Loucy (cell line): Measurements from ENCODE around the gene CCNF.
A peak's percentile ranks its signal among the peaks of the same experiment; 100 is the strongest.

Source experiments
- H2AFZ ChIP-seq: fragments of 200-600 bp; sonication (generic); 2 replicates; pipeline ENCODE4 v1.6.0; 2016; ENCODE audit warnings: antibody characterized with exemption, mild to moderate bottlenecking, low read length, moderate library complexity
- H3F3A ChIP-seq: fragments of 200-600 bp; 2 replicates; pipeline ENCODE4 v1.6.0; 2016; ENCODE audit warnings: antibody characterized with exemption, low read depth, mild to moderate bottlenecking
- H3K27me3 ChIP-seq: fragments of 200-600 bp; sonication (generic); 2 replicates; pipeline ENCODE4 v1.6.1; 2014; ENCODE audit warnings: low read length, mild to moderate bottlenecking; ENCODE audit not compliant: insufficient read depth, poor library complexity, severe bottlenecking
- H3K36me3 ChIP-seq: fragments of 200-600 bp; sonication (generic); 2 replicates; pipeline ENCODE4 v1.6.1; 2016; ENCODE audit warnings: low read length; ENCODE audit not compliant: insufficient read depth
- H3K4me1 ChIP-seq: fragments of 200-600 bp; sonication (generic); 2 replicates; pipeline ENCODE4 v1.5.1; 2014; ENCODE audit warnings: low read length, mild to moderate bottlenecking; ENCODE audit not compliant: insufficient read depth, poor library complexity, severe bottlenecking
- H3K4me2 ChIP-seq: fragments of 200-600 bp; sonication (generic); 2 replicates; pipeline ENCODE4 v1.6.0; 2014; ENCODE audit warnings: antibody characterized with exemption, low read length, low read depth, mild to moderate bottlenecking; ENCODE audit not compliant: poor library complexity, severe bottlenecking
- H3K4me3 ChIP-seq: fragments of 200-600 bp; sonication (generic); 2 replicates; pipeline ENCODE4 v1.5.1; 2014; ENCODE audit warnings: low read length, mild to moderate bottlenecking, mixed read lengths; ENCODE audit not compliant: poor library complexity, severe bottlenecking
- H3K79me2 ChIP-seq: fragments of 200-600 bp; sonication (generic); 2 replicates; pipeline ENCODE4 v1.6.1; 2014; ENCODE audit warnings: low read length; ENCODE audit not compliant: insufficient read depth
- H3K9ac ChIP-seq: fragments of 200-600 bp; sonication (generic); 2 replicates; pipeline ENCODE4 v1.6.0; 2014; ENCODE audit warnings: mild to moderate bottlenecking, low read depth, low read length, moderate library complexity; ENCODE audit not compliant: poor library complexity, severe bottlenecking
- H3K9me2 ChIP-seq: fragments of 200-600 bp; sonication (generic); replicated peaks from 2 replicates; pipeline ENCODE4 v1.6.1; 2016; ENCODE audit warnings: low read depth, low read length, mixed read lengths
- H3K9me3 ChIP-seq: fragments of 200-600 bp; sonication (generic); 2 replicates; pipeline ENCODE4 v1.6.1; 2014; ENCODE audit warnings: mild to moderate bottlenecking, antibody characterized with exemption, low read length, low read depth; ENCODE audit not compliant: insufficient read depth
- H4K20me1 ChIP-seq: fragments of 200-600 bp; sonication (generic); 2 replicates; pipeline ENCODE4 v1.6.0; 2014; ENCODE audit warnings: antibody characterized with exemption, low read length, mild to moderate bottlenecking; ENCODE audit not compliant: insufficient read depth, poor library complexity, severe bottlenecking
- CTCF ChIP-seq: fragments of 200-600 bp; sonication (generic); conservative IDR thresholded peaks from 2 replicates; pipeline ENCODE4 v1.5.1; 2014; ENCODE audit warnings: mild to moderate bottlenecking, antibody characterized with exemption, low read length
- EZH2phosphoT487 ChIP-seq: fragments of 200-600 bp; IDR thresholded peaks from 2 replicates; pipeline ENCODE4 v1.6.1; 2018; ENCODE audit warnings: antibody characterized with exemption, mild to moderate bottlenecking, moderate library complexity, borderline replicate concordance

Gene CCNF

DNA sequence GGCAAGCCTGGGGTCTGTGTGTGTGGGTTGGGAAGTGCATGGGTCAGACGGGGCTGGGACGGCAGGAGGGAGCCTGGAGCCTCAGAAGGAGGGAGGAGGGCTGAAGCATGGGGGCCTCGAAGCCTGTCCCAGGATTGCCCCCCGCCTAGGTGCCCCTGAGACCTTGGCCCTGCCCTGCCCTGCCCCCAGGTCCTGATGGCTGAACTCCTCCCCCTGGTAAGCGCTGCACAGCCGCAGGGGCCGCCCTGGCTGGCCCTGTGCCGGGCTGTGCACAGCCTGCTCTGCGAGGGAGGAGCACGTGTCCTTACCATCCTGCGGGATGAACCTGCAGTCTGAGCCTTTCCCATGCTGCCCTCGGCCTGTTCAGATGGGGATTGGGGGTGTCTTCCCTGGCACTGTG, 35.1 kb downstream of the CCNF start:
- Histone ChIP-seq H3K9me2 (no peaks in the 10 kb centered on the region), H4K20me1 (no peaks in the 10 kb centered on the region), H2AFZ (no peak overlapping the region), H3K27me3 (no peaks in the 10 kb centered on the region), H3K4me3 (no peak overlapping the region), H3K79me2 (peaks cover 15% of the 10 kb centered on the region; the same call in 1 of the 2 replicates), H3F3A (no peaks in the 10 kb centered on the region), H3K36me3 (no peaks in the 10 kb centered on the region), H3K4me1 (peaks cover 28% of the 10 kb centered on the region), H3K9me3 (no peaks in the 10 kb centered on the region), H3K9ac (no peak overlapping the region), H3K4me2 (no peak overlapping the region)
- TF ChIP-seq EZH2phosphoT487, result no peak
- no peak for TF ChIP-seq CTCF

DNA sequence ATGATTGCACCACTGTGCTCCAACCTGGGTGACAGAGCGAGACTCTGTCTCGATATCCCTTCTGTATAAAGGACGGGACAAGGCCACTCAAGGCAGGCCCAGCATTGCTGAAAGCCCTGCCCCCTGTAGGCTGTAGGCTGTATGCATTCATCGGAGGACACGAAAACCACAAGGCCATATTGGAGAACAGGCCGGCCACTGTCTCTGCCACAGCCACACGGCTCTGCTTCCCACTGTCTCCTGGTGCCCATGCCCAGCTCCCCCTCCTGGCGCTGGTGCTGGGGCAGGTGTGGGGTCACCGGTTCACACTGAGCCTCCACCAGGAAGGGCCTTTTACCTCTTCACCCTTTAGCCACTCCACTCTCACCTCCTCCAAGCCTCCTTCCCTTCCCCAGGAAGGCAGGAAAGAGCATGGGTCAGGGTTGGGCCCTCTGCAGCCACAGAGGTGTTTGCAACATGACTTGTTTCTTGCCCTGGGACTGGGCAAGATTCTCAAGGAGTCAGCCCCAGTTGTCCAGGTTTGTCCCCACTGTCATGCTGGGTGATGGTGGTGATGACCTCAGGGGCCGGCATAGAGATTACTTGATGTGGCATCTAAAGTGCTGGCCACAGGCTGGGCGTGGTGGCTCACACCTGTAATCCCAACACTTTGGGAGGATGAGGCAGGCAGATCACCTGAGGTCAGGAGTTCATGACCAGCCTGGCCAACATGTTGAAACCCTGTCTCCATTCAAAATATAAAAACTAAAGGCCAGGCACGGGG, 36.6 kb downstream of the CCNF start:
- no peaks in the 10 kb centered on the region for H3K9me2 ChIP-seq
- peaks cover 10% of the 10 kb centered on the region; the same call in 1 of the 2 replicates for H3K79me2 ChIP-seq
- H3K4me1 ChIP-seq, result peaks cover 39% of the 10 kb centered on the region
- no peaks in the 10 kb centered on the region for H4K20me1 ChIP-seq
- H2AFZ ChIP-seq, result no peak overlapping the region
- H3K36me3 ChIP-seq, result no peaks in the 10 kb centered on the region
- H3F3A ChIP-seq, result no peaks in the 10 kb centered on the region
- H3K9ac ChIP-seq, result no peak overlapping the region
- no peaks in the 10 kb centered on the region for H3K9me3 ChIP-seq
- TF ChIP-seq EZH2phosphoT487 (no peak), CTCF (peak; percentile 47)
- no peaks in the 10 kb centered on the region for H3K27me3 ChIP-seq
- no peak overlapping the region for H3K4me2 ChIP-seq
- no peak overlapping the region for H3K4me3 ChIP-seq

- no peaks in the 10 kb centered on the region for H3K27me3 ChIP-seq
- no peaks in the 10 kb centered on the region for H3K9me3 ChIP-seq
- peaks cover 37% of the 10 kb centered on the region for H3K4me1 ChIP-seq
- H4K20me1 ChIP-seq, result no peaks in the 10 kb centered on the region
- no peaks in the 10 kb centered on the region for H3K9me2 ChIP-seq
- H3K9ac ChIP-seq, result peak overlapping the region; percentile 100
- no peak for TF ChIP-seq CTCF
- no peak for TF ChIP-seq EZH2phosphoT487
- H3K4me2 ChIP-seq, result peak overlapping the region; percentile 92
- H3K79me2 ChIP-seq, result no peaks in the 10 kb centered on the region; the same call in 1 of the 2 replicates
- H2AFZ ChIP-seq, result no peak overlapping the region
- H3F3A ChIP-seq, result no peaks in the 10 kb centered on the region
- peak overlapping the region; percentile 80 for H3K4me3 ChIP-seq
- H3K36me3 ChIP-seq, result no peaks in the 10 kb centered on the region
Observed at GRCh38 chr16:2466667-2467527, 37.6 kb downstream of the CCNF start.
